HG03097 (cell line): ENCODE results near the gene OVOL1.
"Not testable (repeated sequence)": the region's sequence is repeated elsewhere in the genome, so short reads cannot be mapped to it uniquely, and the experiment has no call there.

Experiments used
- ATAC-seq: cut with Tn5 transposase; IDR thresholded peaks from one replicate; pipeline ENCODE4 v1.9.1; 2021; ENCODE audit not compliant: unreplicated experiment, low FRiP score

Gene OVOL1

DNA sequence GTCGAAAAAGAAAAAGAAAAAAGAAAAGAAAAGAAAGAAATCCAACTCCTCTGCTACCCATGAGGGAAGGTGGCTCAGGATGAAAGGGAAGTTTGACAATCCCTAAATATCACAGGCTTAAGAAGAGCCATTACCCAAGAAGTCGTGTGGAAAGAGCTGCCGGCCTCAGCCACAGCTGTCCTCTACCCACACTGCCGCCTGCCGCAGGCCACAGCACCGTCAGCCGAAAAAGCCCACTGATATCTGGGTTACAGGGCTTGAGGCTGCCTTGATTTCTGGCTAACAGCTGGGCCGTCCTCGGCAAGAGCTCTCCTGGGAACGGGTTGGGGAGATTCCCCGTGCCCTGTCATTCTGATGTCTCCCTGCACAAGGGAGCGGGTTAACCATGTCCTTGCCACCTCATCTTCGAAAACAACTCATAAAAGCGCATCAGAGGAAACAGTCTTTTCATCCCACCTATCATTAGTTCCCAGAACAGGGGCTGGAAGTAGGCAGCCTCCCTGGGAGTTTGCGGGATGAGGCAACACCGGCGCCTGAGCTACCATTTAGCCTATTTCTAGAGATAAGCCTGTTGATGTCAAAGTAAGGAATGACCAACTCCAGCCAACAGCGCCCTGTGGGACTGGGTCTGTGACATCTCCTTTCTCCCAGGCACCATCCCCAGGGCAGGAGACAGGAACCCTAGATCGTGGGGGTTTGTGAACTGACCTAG, 25.1 kb downstream of the OVOL1 start:
- ATAC-seq = no peak

DNA sequence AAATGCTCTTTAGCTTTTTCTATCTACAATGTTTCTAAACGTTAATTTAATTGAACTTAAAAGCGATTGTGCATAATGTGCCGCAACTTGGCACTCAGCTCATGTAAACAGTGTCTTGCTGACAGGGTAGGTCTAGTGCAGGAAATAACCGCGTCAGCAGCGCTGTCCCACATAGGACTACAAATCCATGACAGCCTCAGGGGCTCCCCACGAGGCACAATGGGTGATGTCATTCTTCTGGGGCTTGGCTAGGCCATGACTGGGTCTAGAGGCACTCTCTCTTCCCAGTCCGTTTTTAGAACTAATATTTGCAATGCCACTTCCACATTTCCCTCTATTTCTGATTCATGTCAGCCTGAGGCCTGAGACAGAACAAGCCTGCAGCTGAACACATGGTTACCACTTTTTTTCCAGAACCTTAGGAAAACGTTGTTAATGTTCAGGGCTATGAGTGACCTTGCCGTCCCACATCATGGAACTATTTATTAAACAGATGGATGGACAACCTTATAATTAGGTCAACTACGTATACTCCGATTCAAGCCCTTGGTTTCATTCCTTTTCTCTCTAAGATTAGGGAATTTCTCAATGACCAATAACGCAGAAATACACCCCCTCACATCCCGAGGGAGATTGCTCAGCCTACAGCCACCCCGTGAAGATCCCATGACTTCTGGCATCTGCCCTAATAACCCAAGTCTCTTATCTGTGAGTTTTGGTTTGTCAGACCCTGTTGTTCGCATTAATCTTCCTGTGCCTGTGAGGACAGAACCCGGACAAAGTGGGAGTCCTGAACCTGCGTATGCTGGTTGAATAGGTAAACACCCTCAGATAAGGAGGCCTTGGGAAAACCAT, 27.5 kb downstream of the OVOL1 start:
- ATAC-seq = no peak

DNA sequence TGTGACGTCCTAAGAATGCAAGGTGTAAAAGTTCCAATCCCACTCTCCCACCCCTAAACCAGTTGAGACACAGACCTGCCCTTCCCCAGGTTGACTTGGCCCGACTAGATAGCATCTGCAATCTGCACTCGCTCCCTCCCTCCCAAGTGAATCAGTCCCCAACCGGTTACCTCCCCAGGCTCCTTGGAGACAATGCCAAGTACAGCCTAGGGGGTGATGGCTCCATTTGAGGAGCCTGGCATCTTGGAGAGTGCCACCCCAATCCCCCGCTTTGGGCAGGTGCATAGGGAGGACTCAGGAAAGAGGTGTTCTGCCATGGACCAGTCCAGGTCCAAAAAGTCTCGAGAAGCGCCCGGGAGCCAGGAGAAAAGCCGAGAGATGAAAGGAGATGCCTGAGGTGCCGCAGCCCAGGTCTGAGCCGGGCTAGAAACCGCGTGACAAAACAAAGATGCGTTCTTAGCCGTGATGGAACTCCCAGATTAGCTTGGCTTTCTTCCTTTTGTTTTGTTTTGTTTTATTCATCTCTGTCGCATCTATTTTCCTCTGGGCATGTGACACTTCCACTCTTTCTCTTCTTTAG, 28.2 kb downstream of the OVOL1 start:
- ATAC-seq = no peak

DNA sequence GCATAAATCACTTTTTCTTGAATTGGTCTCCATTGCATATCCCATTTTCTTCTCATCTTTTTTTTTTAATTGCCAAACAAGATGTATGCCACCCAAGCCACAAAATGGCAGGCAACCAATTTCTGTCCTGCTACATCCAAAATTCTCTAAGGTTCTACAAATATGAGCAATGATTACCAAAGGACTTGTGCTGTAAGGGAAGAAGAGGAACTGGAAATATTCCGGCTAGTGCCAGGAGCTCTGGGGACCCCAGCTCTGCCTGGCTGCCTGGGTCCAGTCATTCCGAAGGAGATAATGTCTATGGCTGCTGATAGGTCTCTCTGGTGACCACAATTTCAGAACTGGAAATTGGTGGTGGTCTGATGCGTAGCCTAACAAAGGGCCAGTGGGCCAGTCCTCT, 29.8 kb downstream of the OVOL1 start:
- ATAC-seq = no peak

DNA sequence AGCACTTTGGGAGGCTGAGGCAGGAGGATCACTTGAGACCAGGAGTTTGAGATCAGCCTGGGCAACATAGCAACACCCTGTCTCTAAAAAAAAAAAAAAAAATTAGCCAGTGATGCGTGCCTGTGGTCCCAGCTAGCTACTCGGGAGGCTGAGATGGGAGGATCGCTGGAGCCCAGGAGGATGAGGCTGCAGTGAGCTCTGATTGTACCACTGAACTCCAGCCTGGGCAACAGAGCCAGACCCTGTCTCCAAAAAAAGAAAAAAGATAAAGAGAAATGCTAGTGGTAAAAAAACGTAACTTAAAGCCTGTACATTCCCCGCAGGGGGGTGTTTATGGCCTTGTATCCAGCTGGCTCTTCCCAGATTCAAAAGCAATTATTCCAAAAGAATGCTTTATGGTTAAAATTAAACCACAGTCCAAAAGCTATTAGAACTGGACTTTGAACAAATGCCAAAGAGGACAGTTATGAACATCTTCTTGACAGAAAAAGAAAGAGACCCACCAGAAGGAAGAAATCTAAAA, 30.5 kb downstream of the OVOL1 start:
- ATAC-seq = no peak

DNA sequence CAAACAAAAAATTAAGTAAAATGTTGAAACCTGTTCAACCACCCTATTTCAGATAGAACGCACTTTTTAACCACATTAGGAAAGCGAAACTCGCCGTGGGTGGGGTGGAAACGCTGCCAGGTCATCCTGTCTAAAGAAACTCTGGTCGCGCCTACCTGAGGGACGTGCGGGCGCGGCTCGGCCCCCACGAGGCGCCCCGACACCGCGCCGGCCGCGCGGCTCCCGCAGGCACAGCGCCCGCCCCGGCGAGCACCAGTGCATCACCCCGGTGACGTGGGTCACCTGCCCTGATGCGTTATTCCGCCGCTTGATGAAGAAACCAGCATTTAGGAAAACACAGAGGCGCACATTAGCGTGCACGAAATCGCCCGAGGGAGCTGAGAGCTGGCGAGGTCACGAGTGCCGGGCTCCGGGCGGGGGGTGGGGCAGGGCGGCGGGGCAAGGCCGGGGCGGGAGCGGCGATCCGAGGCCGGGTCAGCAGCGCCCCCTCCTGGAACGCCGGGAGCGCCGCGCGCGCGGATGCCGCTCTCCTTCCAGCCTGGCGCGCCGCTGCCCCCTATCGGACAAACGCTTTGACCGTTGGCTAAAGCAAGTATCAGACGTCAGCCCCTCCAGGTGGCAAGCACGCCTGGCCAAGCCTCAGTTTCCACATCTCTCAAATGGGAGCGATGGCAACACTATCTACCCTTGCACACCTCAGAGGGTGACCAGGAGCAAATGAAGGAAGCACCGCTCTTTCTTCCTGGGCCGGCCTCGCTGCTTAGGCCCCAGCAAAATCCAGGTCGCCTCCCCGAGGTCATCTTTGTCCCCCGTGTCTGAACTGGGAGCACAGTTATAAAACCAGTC, 31.2 kb downstream of the OVOL1 start:
- peak; percentile 80 for ATAC-seq

DNA sequence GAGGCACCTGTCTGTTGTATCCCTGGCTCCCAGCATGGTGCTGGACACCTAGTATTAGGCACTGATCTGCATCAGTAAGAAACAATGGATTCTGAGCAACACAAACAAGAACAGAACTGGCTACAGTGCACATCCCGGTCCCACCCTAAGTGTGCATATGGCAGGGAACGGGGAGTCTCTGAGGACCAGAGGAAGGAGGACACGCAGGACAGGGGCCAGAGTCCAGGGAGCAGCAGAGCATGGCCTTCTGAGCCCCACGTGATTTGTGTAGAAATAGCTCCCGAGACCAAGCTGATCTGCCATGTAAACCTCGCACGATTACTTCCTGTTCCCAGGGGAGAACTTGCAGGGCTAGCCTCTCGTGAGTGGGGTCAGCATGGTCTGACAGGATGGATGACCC, 34.2 kb downstream of the OVOL1 start:
- ATAC-seq = no peak

DNA sequence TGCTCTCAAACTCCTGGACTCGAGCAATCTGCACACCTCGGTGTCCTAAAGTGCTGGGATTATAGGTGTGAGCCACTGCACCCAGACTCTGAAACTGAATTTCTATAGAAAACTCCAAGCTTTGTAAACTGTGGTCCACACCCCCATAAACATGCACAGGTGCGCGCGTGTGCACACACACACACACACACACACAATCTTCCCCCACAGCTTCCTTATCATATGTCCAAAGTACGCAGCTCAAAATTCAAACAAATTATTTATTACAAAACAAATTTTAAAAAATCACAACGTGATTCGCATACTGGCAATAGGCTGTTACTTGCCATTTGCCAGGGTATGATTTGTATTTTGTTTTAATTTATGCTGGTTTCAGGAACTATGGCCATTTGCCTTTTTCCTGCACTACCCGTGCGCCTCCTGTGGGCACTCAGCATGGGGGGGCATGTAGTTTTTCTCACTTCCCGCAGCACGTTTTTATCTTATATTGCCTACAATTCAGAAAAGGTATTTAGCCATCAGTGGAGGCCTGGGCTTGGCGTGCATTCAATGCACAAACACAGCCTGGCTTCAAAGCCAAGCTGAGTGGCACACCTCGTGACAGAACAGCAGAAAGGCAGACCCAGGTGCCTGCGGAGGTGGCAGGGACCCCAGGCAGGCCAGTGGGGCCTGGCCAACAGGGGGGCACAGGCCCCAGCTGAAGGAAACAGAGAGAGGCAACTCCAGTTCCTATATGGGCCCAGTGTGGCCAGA, 36.1 kb downstream of the OVOL1 start:
- ATAC-seq = no peak

DNA sequence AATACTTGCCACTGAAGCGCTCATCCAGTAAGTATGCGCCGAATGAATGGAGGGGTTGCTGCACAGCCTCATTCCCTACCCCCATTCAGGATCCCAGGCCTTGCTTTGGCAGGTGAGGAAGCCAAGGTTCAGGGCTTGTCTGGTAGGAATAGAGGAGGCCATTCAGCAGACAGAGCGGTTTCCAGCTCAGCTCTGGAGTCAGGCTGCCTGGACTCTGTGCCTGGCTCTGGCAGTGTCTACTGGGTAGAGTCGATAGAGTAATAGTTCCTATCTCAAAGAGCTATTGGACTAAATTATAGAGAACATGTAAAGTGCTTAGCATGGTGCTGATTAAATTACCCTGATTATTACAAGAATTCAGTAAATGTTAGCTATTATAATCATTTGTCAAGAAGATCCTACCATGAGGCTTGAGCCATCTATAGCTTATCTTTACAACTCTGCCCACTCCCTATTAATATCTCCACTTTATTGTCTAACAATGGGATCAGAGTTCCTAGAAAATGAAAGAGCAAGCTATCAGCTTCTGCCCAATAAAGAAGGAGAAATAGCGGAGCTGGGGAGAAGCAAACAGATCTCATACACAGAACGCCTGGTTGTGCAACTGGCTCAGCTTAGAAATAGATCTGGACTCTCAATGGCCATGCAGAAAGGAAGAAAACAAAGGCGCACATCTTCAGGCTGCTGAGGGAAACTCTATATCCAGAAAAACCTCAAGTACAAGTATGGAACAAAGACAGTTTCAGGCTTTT, 40.3 kb downstream of the OVOL1 start:
- no peak for ATAC-seq

DNA sequence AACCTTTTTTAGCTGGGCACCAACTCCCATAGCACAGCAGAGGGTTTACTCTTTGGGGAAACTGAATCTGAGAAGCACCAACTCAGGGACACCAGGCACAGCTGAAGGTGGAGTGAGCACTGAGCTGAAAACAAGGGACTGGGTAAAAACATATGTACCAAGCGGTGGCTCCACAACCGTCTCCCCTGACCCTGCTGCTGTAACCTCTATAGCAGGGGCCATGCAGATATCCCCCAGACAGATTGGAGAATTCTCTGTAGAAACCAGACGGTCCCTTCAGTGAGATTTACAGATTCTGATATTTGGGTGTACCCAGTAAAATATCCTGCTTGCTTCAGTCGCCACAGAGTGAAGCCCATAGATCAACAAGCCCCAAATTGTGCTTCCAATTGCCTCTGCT, 42.6 kb downstream of the OVOL1 start:
- no peak for ATAC-seq

DNA sequence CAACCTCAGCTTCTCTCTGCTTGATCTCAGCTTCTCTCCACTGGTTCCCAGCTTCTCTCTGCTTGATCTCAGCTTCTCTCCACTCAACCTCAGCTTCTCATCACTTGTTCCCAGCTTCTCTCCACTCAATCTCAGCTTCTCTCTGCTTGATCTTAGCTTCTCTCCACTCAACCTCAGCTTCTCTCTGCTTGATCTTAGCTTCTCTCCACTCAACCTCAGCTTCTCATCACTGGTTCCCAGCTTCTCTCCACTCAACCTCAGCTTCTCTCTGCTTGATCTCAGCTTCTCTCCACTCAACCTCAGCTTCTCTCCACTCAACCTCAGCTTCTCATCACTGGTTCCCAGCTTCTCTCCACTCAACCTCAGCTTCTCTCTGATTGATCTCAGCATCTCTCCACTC, 45.4 kb downstream of the OVOL1 start:
- not testable (repeated sequence) for ATAC-seq

DNA sequence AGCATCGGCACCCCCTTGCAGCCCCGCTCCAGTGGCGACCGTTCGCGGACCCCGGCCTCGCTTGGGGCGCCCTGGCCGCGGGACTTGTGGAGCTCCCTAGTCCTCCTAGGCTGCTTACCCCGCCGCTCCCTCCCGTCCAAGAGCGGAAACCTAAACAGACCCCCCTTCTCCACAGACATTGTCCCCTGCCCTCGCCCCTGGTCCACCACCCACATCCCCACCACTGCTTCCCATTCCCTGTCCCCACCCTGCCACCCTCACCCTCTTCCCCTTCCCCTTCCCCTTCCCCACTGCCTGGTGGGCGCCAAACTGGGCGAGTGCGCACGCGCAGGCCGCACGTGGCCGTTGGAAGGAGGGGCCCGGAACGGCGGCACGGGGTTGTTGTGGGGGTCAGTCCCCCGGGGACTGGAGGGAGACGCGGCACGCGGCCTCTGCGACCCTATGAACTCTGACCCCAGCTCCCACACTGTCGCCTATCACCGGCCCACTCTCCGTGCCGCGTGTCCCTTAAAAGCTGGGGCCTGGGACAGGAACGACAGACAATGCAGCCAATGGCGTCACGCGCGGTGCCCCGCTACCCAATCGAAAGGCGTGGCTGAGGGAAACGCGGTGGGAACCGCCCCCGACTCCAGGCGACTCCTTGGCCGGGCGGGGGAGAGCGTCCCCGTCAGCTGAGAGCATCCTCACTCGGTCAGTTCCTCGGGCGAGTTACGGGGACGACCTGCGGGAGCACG, 46.6 kb downstream of the OVOL1 start, which contains the start of gene SNX32:
Gene SNX32 (plus strand): TSS at position 667 of the 734 bp plus-strand sequence. CDS start 103 bp downstream, outside the sequence.
- peak; percentile 68 for ATAC-seq

DNA sequence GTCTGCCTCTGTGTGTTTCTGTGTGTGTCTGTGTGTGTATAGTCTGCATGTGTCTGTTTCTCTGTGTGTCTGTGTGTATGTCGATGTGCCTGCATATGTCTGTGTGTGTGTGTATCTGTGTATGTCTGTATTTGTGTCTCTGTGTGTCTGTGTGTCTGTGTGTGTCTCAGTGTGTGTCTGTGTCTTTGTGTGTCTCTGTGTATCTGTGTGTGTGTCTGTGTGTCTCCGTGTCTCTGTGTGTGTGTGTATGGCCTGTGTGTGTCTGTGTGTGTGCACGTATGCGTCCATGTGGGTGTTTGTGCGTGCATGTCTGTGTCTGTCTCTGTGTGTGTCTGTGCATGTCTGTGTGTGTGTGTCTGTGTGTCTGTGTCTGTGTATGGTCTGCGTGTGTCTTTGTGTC, 47.3 kb downstream of the OVOL1 start:
- no peak for ATAC-seq

DNA sequence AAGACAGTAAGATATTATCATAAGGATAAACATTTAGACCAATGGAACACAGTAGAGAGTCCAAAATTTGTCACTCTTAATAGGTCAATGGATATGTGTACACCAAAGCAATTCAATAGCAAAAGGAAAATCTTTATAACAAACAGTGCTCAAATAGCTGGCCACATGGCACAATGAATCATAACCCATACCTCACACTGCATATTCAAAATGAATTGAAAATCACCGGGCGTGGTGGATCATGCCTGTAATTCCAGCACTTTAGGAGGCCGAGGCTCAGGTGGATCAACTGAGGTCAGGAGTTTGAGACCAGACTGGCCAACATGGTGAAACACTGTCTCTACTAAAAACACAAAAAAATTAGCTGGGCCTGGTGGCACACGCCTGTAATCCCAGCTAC, 55.3 kb downstream of the OVOL1 start:
- ATAC-seq = no peak

DNA sequence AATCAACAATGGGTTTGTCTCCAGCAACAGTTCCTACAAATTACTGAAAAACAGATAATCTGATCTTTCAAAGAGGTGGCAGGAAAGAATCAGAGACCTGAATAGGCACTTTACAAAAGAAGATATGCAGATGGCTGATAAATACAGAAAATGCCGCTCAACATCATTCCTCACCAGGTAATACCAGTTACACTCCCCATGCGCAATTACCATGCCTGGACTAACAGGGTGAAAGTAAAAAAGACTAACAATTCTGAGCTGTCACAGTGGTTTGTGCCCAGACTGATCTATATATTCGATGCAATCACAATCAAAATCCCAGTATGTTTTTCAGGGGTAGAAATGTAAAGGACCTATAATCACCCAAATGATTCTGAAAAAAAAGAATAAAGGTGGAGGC, 56.9 kb downstream of the OVOL1 start:
- no peak for ATAC-seq

DNA sequence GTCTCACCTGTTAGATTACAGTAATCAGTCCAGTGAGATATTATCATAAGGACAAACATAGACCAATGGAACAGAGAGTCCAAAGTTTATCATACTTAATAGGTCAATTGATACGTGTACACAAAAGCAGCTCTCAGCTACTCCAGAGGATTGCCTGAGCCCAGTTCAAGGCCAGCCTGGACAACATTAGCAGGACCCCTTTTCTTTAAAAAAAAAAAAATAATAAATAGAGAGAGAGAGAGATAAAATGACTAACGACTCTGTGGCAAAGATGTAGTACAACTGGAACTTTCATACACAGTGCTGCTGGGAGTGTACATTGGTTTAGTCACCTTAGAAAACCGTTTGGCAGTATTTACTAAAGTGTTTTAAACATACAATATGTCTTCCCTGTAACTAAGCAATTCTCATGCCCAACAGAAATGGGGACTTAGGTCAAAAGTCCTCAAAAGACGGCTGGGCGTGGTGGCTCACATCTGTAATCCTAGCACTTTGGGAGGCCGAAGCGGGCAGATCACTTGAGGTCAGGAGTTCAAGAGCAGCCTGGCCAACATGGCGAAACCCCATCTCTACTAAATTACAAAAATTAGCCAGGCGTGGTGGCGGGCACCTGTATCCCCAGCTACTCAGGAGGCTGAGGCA, 57.5 kb downstream of the OVOL1 start:
- ATAC-seq = no peak
